SKM-1 (cell line): ENCODE measurements around the gene ANKS1B.

Experiments
- DNase-seq: peaks from one replicate; lab custom pipeline; 2025; ENCODE audit not compliant: unreplicated experiment; lab: John Stamatoyannopoulos, UW

Gene ANKS1B

DNA sequence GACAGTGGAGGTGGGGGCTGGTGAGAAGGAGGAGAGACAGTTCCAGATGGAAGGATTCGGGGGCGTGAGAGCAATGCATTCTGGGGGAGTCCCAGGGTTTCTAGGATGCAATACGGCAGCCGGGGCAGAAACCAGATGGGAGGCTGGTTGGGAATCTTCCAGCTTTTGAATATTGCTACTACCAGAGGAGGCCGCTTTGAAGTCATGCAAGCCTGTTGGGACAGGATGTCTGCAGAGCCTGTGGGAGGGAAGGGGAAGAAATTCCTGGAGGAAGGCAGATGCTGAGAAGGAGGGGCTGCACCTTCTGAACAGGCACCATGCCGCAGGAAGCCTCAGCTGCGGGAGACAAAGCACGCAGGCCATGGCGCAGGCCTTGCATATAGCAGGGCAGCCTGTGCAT lies 1234.2 kb downstream of the ANKS1B start:
- DNase-seq: no peak

DNA sequence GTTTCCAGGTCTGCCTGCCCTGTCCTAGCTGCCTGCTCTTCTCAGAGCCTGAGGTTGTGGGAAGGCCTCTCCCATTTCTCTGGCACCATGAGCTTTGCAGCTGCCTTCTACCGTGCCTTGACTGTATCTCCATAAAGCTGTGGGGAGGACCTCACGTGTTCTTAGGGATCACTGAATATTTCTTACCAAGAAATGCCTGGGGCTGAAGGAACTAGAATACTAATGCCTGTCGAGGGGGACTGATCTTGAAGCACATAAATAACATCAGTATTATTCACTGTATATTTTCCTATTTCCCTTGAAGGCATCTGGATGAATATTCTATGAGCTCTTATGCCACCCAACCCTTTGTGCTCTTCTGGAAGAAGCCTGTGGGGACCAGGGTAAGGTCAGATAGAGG lies 1236.3 kb downstream of the ANKS1B start:
- no peak for DNase-seq

DNA sequence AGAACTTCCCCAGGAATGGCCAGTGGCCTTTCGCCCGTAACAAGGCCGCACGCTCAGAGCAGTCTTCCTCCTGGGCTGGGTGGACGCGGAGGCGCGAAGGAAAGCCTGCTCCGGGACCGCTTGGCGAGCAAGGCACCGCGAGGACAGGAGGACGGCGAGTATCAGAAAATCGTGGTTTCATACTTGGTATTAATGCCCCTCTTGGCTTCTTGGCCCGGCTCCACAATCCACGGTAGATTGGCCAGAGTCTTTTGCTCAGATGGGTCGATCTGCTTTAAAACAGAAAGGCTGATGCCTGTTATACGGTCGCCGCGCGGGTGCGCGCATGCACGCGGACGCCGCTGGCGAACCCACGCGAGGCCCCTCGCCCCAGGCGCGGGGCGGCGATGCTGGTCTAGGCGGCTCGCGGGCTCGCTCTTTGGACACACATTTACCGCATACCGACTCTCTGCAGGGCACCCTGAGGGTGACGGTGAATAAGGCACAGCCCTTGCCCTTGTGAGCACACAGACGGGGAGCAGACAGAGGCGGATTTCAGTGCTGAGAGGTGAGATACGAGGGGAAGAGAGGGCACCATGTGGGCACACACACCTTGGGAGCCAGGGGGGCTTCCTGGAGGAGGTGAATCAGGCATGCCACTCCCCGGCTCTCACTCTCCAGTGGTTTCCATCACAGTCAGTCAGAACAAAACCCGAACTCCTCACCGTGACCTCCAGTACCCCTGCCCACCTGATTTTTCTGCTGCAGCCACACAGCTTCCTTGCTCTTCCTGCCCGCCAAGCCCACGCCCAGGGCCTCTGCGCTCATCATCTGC lies 1239.0 kb downstream of the ANKS1B start:
- no peak for DNase-seq

DNA sequence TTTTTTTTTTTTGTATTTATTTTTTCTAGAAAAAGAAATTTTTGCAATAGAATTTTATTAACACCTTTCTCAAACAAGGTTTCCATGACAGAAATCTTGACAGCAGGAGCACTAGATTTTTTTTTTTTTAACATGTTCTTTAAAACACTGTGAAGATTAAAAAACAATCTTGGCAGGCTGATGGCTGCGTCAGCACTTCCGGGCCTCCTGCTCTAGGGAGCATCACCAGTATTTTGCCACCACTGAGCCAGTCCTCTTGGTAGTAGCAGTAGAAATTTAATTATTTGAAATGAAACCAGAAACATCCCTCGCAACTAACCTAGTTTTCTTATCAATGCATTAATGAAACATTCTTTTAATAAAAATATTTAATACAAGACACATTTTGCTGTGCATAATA lies 1240.1 kb downstream of the ANKS1B start:
- DNase-seq: no peak

DNA sequence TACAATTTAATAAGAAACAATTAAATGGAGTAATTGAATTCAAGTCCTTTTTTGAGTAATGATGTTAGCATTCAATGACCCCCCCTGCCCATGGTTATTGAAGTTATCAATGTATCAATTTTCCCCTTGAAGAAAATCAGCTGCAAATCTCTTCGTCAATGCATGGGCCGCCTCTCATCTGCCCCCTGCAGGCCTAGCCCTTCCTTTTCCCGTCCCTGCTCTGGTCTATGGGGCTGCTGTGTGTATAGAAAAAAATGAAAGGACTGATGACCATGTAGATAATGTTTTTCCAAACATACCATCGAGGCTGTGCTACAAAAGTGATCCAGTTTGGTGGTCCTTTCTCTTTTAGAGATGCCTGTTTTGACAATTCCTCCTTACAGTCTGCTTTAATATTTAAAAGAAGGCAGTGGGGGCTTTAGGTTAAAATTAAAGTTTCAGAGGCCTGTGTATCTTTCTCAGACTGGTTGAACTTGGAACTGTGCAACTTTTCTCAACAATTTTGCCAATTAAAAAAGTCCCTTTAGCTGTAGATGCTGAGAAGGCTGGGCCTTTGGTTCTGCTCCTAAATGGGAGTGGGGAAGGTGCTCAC lies 1241.3 kb downstream of the ANKS1B start:
- DNase-seq: no peak

DNA sequence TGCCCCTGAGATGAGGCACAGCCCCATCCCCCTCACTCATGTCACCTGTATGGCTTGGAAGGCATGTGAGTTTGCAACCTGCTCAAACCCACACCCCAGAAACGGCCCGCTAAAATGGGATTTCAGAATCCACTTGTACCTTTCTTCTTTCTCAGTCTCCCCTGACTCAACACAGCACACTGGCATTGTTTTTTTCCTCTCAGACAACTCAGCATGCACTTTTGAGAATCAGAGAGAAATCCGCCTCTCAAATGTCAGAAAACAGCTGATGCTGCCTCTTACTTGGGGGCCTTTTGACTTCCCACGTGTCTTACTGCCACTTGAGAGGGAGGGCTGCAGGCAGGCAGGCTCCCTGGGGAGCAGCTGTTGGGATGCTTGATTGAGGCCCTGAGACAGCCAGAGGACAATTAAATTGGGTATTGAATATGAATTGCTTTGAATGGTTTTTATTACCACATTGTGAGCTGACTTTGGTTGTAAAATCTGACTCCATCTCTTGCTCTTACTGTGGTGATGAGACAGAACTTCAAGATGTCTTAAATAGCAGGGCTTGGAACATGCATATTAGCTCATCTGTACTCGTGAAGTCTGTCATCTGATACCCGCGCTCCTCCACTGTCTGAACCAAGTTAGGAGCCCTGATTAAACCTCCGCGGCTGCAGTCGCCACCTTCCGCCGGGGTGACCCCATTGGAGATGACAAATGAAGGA lies 1243.0 kb downstream of the ANKS1B start:
- no peak for DNase-seq

DNA sequence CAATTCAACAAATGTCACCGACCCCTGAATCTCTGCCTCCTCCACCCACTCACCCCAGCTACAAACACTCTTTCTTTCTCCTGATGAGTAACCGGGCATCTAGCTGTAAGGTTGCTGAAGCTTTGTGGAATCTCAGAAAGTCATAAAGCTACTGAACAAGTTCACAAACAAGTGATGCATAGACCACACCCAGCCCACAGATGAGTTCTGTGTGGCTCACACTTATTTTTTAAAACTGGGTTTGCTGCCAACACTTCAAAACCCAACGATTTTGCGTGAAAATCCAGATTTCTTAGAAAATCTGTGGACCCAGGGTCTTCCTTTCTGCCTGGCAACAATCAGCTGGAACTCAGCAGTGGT lies 1243.6 kb downstream of the ANKS1B start:
- DNase-seq: no peak

DNA sequence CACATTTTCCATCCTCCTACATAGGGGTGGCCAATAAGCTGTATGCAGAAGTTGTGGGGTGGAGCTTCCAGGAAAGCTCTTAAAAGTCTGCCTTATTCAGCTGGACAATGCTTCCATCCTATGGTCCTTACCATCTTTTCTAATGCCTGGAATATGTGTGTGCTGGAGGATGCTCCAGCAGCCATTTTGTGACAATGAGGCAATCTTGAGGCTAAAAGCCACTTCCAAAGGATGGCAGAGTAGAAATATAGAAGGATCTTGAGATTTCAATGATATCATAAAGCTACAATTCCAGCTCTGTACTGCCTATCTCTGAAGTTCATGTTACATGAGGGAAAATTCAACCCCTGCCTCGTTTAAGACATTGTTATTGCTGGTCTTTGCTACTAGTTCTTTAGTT lies 1244.0 kb downstream of the ANKS1B start:
- no peak for DNase-seq

DNA sequence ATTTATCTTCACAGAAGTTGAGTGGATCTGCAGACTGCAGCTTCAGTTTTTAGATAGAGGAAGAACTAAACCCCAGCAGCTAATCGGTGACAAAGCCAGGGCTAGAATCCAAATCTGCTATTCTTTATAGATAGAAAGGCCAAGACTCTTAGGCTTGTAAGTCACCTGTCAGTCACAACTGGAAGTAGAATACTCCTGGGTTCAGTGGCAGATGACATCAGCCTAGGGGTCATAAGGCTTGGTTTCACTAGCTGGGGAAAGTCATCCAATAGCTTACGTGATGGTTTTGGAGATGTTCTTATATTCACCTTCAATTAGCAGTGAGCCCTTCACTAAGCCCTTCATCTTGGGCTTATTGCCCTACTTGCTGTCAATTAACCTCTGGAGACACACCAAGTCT lies 1246.2 kb downstream of the ANKS1B start:
- DNase-seq: no peak

DNA sequence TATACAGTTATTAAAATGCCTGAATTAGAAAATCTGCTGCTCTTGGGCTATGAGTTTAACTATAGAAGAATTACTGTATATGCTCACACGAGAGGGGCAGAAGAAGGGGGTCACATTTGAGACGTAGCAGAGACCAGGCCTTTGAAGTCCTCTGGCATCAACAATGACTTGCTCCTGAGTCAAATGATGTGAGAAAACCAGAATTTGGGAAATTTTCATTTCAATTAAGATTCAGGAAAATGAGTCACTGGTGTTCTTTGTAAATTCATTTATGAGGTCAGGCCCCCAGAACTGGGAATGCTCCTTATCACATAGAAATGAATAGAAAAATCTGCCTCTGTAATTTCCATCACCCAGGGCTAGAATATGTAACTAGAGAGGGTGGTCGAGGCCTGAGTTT lies 1246.7 kb downstream of the ANKS1B start:
- DNase-seq: no peak

DNA sequence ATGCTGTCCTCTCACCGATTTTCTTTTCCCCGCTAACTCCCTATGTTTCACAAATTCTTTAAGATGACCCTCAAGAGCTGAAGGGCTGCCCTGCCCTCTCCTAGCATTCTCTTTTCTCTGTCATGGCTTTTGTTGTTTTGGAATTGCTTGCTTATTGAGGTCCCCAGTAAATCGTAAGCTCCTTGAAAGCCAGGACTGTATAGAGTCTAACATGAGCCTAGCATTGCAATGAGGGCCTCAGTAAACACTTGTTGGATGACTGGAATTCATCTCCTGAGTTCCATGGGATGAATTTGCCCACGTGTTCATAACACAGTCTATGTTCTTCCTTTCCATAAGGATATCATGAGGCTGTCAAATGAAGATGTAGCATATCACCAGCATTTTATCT lies 1247.4 kb downstream of the ANKS1B start:
- no peak for DNase-seq

DNA sequence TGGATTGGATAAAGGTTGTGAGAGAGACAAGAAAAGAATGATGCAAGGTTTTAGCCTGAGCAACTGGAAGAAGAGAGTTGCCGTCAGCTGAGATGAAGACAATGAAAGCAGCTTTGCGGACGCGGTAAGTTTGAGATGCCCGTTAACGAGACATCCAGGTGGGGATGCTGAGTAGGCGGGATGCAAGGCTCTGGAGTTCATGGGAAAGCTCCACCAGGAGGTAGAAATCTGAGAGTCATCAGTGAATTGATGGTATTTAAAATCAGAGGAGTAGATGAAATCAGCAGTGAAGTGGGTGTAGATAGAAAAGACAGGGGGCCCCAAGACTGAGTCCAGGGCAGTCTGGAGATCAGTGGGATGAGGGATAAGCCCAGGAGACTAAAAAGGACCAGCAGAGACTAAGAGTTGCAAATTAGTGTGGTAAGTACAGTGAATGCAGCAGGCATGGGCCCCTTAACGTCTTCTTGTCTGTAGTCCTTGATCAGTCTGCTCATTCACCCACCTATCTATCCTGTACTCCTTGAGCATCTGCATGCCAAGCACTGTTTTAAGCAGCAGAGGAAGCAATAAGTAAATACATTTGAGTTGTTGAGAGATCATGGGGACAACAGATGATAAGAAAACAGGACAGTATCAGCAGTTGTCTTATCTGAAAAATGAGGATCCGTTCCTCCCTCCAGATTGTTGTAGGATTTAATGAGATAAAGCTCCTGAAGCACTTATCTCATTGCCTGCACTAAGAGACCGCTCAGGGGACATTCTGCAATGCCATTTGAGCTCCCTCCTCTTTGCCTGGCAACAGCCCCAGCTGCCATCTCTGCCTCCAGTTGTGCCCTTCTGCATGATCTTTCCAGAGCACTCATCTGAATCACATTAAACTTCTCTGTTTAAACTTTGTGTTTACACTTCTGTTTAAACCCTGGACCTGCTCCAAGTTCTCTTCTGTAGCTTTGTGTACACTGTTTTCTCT lies 1248.1 kb downstream of the ANKS1B start:
- DNase-seq: no peak

DNA sequence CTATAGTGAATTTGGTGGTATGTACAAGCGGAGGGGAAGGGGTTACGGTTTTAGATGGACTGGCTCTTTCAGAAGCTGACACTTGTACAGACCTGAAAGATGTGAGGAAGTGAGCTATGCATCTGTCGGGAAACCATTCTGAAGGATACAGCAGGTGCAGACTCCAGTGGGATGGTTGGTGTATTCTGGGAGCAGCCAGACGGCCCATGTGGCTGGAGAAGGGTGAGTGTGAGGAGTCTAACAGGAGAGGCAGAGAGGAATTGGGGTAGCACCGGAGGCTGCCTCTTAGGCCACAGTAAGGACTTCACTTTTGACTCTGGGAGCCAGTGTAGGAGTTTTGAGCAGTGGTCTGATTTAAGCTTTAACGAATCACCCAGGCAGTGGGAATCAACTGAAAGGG lies 1248.9 kb downstream of the ANKS1B start:
- DNase-seq: no peak

DNA sequence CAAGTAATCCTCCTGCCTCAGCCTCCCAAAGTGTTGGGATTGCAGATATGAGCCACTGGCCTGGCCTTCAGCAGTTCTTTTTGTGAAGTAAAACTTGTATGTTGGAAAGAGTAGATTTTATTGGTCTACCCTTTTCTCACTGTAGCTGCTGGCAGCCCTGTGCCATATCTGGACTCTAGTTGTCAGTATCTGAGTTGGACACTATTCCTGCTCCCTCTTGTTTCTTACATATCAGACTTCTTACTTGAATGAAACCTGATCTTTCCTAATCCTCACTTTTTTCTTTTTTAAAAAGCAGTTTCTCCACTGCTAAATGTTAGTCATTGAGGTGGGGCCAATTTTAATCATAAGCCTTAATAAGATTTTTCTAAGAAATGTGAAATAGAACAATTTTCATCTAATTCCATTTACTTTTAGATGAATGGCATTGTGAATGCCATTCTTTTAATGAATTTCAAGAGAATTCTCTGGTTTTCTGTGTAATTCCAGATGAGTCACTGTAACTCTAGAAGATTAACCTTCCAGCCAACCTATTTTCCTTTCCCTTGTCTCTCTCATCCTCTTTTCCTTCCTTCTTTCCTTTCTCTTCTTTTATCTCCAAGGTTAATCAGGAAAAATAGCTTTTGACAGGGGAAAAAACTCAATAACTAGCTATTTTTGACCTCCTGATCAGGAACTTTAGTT lies 1250.9 kb downstream of the ANKS1B start:
- DNase-seq: no peak

DNA sequence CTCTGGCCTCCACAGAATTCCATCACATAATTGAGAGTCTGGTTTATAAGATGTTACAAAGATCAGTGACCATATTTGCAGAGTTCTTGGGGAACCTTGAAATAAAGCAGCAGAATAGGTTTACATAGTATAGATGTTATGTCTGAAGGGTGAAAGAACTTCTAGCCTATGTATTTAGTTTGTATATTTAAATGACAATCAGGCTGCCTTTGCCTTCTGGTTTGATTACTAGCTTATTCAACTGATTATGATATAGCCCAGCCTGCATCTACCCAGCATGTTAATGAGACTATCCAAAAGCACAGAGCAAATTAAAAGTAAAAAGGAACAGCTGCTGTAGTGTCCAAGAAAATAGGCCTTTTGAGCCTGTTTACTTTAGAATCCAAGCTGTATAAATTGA lies 1254.3 kb downstream of the ANKS1B start:
- no peak for DNase-seq

DNA sequence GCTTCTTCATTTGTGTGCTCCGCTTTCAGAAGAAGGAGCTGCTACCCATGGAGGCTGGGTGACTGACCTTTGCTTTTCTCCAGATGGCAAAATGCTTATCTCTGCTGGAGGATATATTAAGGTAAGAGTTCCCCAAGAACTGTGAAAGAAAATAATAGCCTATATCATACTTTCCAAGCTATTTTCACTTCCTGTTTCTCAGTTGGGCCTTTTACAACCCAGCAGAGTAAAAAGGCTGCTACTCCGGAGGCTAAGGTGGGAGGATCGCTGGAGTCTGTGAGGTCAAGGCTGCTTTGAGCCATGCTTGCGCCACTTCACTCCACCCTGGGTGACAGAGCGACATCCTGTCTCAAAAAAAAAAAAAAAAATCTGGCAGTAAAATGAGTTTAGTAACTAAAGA lies 1257.5 kb downstream of the ANKS1B start:
- DNase-seq: no peak

DNA sequence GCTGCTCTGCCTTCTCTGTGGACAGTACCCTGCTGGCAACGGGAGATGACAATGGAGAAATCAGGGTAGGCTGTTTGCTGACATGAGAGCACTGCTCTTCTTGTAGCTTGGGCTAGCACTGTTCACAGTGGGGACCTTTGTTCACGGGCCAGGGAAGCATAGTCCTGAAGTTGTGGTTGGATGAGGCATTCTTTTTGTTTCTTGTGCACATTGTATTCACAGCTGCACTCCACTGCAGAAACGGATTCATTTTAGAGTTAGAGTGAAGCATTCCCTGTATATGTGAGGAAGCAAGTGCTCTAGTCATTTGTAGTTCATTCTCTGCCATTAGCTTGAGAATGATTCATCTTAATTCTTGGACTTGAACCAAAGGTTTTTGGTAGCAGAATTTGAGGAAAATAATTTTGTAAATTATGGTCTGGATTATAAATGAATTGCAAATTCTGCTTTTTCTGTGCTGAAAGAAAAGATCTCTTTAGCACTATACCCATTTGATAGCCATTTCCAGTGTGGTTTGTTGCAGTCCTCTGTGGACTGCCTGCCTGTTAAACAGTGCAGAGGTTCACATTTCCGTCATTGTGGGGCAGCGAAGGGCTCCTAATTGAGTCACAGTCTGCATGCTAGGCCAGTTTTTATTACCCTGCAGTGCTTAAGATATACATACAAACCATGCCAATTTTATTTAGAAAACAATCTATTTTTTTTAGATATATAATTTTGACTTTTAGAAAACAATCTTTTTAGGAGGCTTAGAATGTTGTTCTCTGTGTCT lies 1259.1 kb downstream of the ANKS1B start:
- no peak for DNase-seq

DNA sequence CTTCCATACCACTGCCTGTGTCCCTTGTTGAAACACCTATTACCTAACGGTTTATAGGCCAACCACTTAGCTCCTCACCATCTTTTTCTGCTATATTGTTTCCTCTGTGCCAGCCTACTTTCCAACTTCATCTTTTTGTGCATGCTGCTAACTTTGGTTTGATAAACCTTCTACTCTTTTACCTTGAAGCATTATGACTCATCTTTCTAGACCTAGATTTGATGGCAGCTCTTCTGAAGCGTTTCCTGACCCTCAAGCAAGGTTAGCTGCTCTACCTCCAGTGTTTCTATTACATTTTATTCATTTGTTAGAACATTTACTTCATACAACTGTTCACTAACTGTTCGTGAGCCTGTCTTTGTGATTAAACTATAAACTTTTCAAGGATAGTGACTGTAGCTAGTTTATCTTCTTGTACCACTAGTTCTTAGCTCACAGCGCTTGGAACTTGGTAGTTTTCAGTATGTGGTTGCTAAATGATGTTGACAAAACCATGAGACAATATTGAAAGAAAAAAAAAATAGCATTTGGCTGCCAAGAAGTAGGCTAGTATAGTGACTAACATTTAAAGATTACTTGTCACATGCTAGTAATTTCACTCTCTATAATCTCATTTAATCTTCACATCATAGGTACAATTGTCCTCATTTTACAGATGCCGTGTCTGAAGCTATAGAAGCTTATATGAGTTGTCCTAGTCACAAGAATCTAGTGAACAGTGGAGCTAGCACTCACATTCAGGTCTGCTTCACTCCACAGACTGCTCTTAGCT lies 1260.2 kb downstream of the ANKS1B start:
- no peak for DNase-seq

DNA sequence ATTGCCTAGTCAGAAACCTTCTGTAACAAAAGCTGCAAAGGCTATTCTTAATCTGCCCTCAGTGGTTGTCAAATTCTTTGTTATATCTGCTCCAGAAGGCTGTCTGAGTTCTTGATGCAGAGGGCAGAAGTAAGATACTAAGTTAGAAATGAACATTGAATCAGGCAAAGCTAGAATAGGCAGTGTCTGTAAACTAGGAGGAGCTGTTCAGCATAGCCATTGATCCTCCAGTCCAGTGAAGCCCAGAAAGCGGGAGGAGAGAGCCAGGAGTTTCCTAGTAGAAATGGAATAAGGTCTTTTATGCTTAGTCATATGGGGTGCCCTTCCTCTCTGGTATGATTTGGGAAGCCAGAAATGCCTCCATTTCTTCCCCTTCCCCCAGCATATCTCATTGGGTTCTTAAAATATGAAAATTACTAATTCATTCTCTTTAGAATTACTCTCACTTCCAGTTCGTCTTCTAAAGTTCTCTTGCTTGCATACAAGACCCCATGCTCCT lies 1263.5 kb downstream of the ANKS1B start:
- DNase-seq: no peak
